ENCODE data around the gene PRODH2.
"Not testable (repeated sequence)": the region's sequence is repeated elsewhere in the genome, so short reads cannot be mapped to it uniquely, and the experiment has no call there.

PRODH2 gene

DNA sequence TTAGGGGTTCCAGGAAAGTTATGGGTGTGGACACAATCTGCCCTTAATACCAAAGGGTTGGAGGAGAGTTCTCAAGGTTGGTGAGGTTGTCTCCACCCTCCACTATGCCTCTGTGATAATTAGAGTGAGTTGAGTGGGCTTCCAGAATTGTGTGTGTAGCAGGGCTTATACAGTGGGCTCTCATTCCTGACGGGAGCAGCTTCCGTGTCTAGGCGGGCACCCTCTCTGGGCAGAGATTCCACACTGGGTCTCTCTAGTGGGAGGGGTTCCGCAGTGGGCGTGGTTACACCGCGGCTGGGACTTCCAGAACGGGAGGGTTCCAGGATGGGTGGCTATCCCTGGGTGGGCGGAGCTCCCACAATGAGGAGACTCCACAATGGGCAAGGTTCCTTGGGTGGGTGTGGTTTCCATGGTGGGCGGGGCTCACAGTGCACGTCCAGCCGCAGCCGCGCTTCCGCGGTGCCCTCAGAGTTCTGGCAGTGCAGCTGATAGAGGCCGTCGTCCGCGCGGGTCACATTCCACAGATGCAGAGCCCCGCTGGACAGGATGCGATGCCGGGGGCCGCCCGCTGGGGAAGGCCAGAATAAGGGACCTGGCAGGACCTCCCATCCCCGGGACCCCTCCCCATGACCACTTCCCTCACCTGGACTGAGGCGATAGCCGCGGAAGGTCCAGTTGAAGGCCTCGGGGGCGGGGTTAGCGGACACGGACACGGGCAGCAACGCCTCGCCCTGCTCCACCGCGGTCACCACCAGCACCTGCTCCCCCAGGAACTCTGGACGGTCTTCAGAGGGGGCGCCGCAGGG lies 31.2 kb upstream of the PRODH2 start:
- DNase-seq (ENCODE audit: low spot score) = peak; percentile 95

- DNase-seq (ENCODE audit: low spot score) = no peak
These were observed 30.1 kb upstream of the PRODH2 start for GRCh38 chr19:35842666-35843272.

- DNase-seq (ENCODE audit: low spot score) = no peak
These were observed 29.4 kb upstream of the PRODH2 start for GRCh38 chr19:35841961-35842595.

DNA sequence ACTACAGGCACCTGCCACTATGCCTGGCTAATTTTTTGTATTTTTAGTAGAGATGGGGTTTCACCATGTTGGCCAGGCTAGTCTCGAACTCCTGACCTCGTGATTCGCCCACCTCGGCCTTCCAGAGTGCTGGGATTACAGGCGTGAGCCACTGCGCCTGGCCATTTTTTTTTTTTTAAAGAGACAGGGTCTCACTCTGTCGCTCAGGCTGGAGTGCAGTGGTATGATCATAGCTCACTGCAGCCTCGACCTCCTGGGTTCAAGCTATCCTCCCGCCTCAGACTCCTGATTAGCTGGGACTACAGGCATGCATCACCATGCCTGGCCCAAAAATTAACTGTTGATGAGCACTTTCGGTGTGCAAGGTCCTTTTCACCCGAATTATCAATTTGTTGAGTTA lies 23.5 kb upstream of the PRODH2 start:
- DNase-seq (ENCODE audit: low spot score) = not testable (repeated sequence)

GRCh38 chr19:35833972-35834371 lies 21.3 kb upstream of the PRODH2 start:
- DNase-seq (ENCODE audit: low spot score) = no peak

GRCh38 chr19:35832054-35832453 lies 19.4 kb upstream of the PRODH2 start:
- DNase-seq (ENCODE audit: low spot score) = no peak

GRCh38 chr19:35830986-35831385 lies 18.3 kb upstream of the PRODH2 start:
- no peak for DNase-seq (ENCODE audit: low spot score)

GRCh38 chr19:35828692-35829301 lies 16.2 kb upstream of the PRODH2 start:
- peak; percentile 86 for DNase-seq (ENCODE audit: low spot score)

DNA sequence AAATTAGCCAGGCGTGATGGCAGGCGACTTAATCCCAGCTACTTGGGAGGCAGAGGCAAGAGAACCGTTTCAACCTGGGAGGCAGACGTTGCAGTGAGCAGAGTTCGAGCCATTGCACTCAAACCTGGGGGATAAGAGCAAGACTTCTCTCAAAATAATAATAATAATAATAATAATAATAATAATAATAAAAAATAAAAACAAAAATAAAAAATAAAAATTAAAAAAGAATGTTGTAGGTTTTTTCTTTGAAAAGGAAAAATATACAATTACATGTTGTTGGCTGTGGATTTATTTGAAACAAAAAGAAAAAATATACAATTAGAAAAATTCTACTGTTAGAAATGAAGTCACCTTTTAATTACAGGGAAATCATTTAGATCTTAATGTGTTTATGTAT lies 11.5 kb upstream of the PRODH2 start:
- no peak for DNase-seq (ENCODE audit: low spot score)

GRCh38 chr19:35822579-35822978 lies 9.9 kb upstream of the PRODH2 start:
- no peak for DNase-seq (ENCODE audit: low spot score)

DNA sequence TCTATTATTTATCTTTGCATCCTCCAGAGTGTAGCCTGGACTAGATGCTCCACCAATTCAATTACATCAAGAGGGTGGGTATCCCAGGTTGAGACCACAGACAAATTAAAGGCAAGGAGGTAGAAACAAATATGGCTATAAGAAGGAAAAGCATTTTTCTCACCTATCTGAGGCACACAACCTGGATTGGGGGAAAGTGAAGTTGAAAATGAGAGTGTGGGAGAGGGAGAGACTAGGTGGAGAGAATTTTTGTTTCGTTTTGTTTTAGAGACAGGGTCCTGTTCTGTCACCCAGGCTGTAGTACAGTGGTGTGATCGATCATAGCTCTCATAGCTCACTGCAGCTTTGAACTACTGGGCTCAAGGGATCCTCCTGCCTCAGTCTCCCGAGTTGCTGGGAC lies 5.8 kb upstream of the PRODH2 start:
- no peak for DNase-seq (ENCODE audit: low spot score)

DNA sequence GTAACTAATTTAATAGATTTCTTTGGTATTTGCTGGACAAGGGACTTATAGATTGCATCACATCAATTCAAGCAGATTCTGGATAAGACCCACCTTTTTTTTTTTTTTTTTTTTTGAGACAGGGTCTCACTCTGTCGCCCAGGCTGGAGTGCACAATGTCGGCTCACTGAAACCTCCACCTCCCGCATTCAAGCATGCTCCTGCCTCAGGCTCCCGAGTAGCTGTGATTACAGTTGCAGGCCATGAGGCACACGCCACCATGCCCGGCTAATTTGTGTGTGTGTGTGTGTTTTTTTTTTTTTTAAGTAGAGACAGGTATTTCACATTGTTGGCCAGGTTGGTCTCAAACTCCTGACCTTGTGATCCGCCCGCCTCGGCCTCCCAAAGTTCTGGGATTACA lies 4.2 kb upstream of the PRODH2 start:
- no peak for DNase-seq (ENCODE audit: low spot score)

DNA sequence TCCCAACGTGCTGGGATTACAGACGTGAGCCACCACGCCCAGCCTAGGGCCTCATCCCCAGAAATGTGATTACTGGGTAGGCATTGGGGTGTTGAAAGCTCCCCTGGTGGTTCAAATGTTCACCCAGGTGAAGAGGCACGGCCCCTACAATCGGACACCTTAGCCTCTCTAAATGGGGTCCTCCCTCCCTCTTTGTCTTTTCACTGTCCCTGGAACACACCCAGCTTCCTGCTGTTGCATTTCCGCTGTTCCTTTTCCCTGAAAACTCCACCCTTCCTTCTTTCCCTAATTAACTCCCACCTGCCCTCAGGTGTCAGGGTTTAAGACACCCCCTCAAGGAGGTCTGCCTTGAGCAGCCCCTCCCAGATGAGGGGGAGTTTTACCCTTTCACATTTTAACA lies 3.6 kb upstream of the PRODH2 start:
- DNase-seq (ENCODE audit: low spot score) = no peak

- DNase-seq (ENCODE audit: low spot score) = no peak
These were observed 622 bp upstream of the PRODH2 start for GRCh38 chr19:35813043-35813890.

GRCh38 chr19:35811317-35812219 lies 1.1 kb downstream of the PRODH2 start:
- no peak for DNase-seq (ENCODE audit: low spot score)

DNA sequence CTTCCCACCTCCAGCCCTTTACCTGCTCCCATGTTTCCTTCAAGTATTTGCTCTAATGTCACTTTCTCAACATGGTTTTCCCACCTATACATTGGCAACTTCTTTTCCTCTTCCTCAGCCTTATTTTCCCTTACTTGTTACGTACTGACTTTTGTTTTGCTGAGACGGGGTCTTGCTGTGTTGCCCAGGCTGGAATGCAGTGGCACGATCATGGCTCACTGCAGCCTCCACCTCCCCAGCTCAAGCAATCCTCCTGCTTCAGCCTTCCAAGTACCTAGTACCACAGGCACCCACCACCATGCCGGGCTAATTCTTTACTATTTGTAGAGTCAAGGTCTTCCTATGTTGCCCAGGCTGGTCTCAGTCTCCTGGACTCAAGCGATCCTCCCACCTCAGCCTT lies 5.0 kb downstream of the PRODH2 start:
- no peak for DNase-seq (ENCODE audit: low spot score)

DNA sequence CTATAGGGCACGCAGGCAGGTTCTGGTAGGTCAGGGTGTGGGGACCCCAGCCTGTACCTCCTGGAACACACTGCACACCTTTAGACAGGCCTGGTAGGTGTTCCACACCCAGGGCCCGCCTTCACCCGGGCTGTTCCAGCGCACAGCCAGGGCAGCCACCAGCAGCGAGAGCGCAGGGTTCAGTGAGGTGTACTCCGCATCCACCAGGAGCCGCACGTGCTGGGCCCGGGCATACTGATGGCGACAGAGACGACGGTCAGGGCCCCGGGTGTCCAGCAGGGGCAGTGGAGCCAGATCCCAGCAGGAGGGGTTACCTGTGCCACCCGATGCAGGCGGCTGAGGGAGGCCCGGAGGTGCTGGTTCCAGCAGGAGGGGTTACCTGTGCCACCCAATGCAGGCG lies 6.0 kb downstream of the PRODH2 start:
- no peak for DNase-seq (ENCODE audit: low spot score)

- no peak for DNase-seq (ENCODE audit: low spot score)
These were observed 7.0 kb downstream of the PRODH2 start for GRCh38 chr19:35805526-35806102.

- no peak for DNase-seq (ENCODE audit: low spot score)
These were observed 10.8 kb downstream of the PRODH2 start for GRCh38 chr19:35801828-35802227.

DNA sequence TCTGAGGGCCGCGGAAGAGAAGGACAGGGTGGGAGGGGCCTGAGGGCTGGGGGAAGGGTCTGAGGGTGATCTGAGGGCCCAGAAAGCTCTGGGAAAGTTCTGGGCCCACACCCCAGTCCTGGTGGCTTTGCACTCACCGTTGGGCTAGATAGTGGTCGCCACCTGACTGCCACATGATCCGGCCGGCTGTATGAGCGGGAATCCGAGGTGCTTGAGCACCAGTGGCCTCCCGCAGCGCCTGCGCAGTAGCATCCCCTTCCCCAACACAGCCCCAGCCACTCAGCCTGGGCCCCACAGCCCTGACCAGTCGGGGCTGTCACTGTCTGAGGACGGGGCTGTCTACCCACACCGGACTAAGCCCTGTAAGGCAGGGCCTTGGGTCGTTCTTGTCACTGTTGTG lies 15.0 kb downstream of the PRODH2 start:
- peak; percentile 75 for DNase-seq (ENCODE audit: low spot score)
